NCI-H1092 treated with DMSO at 0.1 percent for 48 hours (cell line): Measurements from ENCODE around the gene CASZ1.

Experiments used
- DNase-seq: peaks from one replicate; lab custom pipeline; 2025; lab: John Stamatoyannopoulos, UW

CASZ1 gene

GRCh38 chr1:10824821-10825540 lies 28.5 kb upstream of the CASZ1 start:
- DNase-seq, result no peak

GRCh38 chr1:10823000-10823401 lies 26.6 kb upstream of the CASZ1 start:
- DNase-seq, result no peak

GRCh38 chr1:10821388-10821787 lies 24.9 kb upstream of the CASZ1 start:
- no peak for DNase-seq

- no peak for DNase-seq
Measured at GRCh38 chr1:10820422-10820821, 24.0 kb upstream of the CASZ1 start.

GRCh38 chr1:10819198-10819901 lies 22.9 kb upstream of the CASZ1 start:
- DNase-seq, result no peak

- DNase-seq, result no peak
Measured at GRCh38 chr1:10818262-10819197, 22.1 kb upstream of the CASZ1 start.

- no peak for DNase-seq
Measured at GRCh38 chr1:10816743-10817369, 20.4 kb upstream of the CASZ1 start.

- no peak for DNase-seq
Measured at GRCh38 chr1:10816233-10816632, 19.8 kb upstream of the CASZ1 start.

- DNase-seq, result no peak
Measured at GRCh38 chr1:10815858-10816195, 19.4 kb upstream of the CASZ1 start.

GRCh38 chr1:10814976-10815857 lies 18.8 kb upstream of the CASZ1 start:
- DNase-seq, result no peak

GRCh38 chr1:10814312-10814711 lies 17.9 kb upstream of the CASZ1 start:
- DNase-seq, result no peak

- DNase-seq, result no peak
Measured at GRCh38 chr1:10813799-10814198, 17.4 kb upstream of the CASZ1 start.

- no peak for DNase-seq
Measured at GRCh38 chr1:10812387-10812915, 16.0 kb upstream of the CASZ1 start.

- DNase-seq, result no peak
Measured at GRCh38 chr1:10808441-10808840, 12.0 kb upstream of the CASZ1 start.

GRCh38 chr1:10806966-10807365 lies 10.5 kb upstream of the CASZ1 start:
- DNase-seq, result no peak

GRCh38 chr1:10803971-10804820 lies 7.8 kb upstream of the CASZ1 start:
- no peak for DNase-seq

GRCh38 chr1:10802944-10803715 lies 6.7 kb upstream of the CASZ1 start:
- no peak for DNase-seq

- no peak for DNase-seq
Measured at GRCh38 chr1:10800778-10801177, 4.3 kb upstream of the CASZ1 start.

GRCh38 chr1:10799726-10800125 lies 3.3 kb upstream of the CASZ1 start:
- DNase-seq, result no peak
